Measurements from ENCODE around the gene PHAF1. TPM values are rescaled to one million over a fixed set of nuclear protein-coding genes. Genes with fewer than 3 reads are reported as not detected.

Gene PHAF1
- total and polyA plus RNA-seq, 2 of the 8 experiments (the other 6 are each of a cell fraction or from before 2014, with no cell fraction given) = 18.6 to 26.4 TPM

DNA sequence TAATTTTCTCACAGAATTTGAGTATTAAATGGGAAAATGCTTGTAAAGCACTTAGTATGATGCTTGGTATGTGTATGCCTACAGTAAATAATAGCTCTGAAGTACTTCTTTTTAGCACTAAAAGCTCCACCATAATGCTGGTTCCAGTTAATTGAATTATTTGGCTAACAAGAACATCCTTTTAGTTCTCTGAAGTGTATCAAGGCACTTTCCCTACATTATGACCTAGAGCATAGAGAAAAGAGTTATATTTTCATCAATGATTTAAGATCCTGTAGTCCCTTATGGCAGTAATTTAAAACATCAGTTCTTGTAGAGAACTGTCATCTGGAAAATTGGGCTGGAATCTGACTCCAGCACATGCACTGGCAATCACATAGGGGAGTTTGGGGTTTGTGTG, 21.9 kb upstream of the PHAF1 start:
- H3K23me2 ChIP-seq (ENCODE audit: low read depth, low read length) = no peaks in the 10 kb centered on the region
- CTCF ChIA-PET (ENCODE audit: partially characterized antibody) = interaction anchor here (1.1 to 1.5 kb wide), 3 partner anchors 14 to 109 kb away, joined by 3 to 6 read pairs (median 4); no protein-coding TSS in a partner anchor
- no peak overlapping the region for H2BK120ac ChIP-seq (replicated peaks; ENCODE audit: low read depth, low read length)
- H3K4me3 ChIP-seq (ENCODE audit: extremely low read depth in 1 of 4, insufficient read depth in 2 of 4, low read depth in 3 of 4, low read length in 4 of 4) = no peak overlapping the region
- no peak overlapping the region for H2BK20ac ChIP-seq (ENCODE audit: low read length)
- no peak overlapping the region for H3K9ac ChIP-seq (replicated peaks in 1 of 4; ENCODE audit: extremely low read depth in 1 of 4, low read depth in 3 of 4, low read length in 3 of 4)
- no peaks in the 10 kb centered on the region for H3K9me3 ChIP-seq (ENCODE audit: insufficient read depth in 2 of 2, low read depth in 1 of 2, low read length in 1 of 2)
- H4K8ac ChIP-seq (ENCODE audit: extremely low read depth, insufficient read depth, low read length) = no peak overlapping the region
- H3K18ac ChIP-seq (ENCODE audit: extremely low read depth, low read length) = no peak overlapping the region
- H3K27me3 ChIP-seq (replicated peaks in 1 of 4; ENCODE audit: control insufficient read depth in 3 of 4, extremely low read depth in 1 of 4, insufficient read depth in 3 of 4, low read length in 3 of 4) = no peaks in the 10 kb centered on the region
- no peak overlapping the region for H4K91ac ChIP-seq (replicated peaks; ENCODE audit: insufficient read length, low read length)
- no peak for FAIRE-seq
- no peaks in the 10 kb centered on the region for H3K79me1 ChIP-seq (ENCODE audit: low read depth, low read length)
- peaks cover 0 to 2% of the 10 kb centered on the region in 2 experiments for H4K20me1 ChIP-seq (replicated peaks in 1 of 2; ENCODE audit: control insufficient read depth in 1 of 2, insufficient read depth in 2 of 2, low read length in 2 of 2)
- H2BK12ac ChIP-seq (ENCODE audit: low read depth, low read length) = no peak overlapping the region
- H2BK5ac ChIP-seq (ENCODE audit: low read depth, low read length) = no peak overlapping the region
- no peak overlapping the region for H3K27ac ChIP-seq (ENCODE audit: low read depth, low read length)
- TF ChIP-seq MAFK (IDR thresholded peaks at IDR 0.05; ENCODE audit: low read depth, low read length) (no peak), CTBP2 (IDR thresholded peaks at IDR 0.05; ENCODE audit: borderline replicate concordance, insufficient read depth, insufficient read length, low read length) (no peak), NRF1 (IDR thresholded peaks at IDR 0.05; ENCODE audit: low read depth, low read length) (no peak), TAF1 (IDR thresholded peaks at IDR 0.05; ENCODE audit: low read depth, low read length) (no peak), ZNF274 (IDR thresholded peaks at IDR 0.05; ENCODE audit: borderline replicate concordance, extremely low read depth, low read length) (no peak), RBBP5 (IDR thresholded peaks at IDR 0.05; ENCODE audit: borderline replicate concordance, low read depth, low read length) (no peak), SP2 (IDR thresholded peaks at IDR 0.05; ENCODE audit: low read length) (no peak), RFX5 (IDR thresholded peaks at IDR 0.05; ENCODE audit: borderline replicate concordance, low read depth, low read length) (no peak)
- H2AK5ac ChIP-seq (ENCODE audit: low read depth, low read length) = no peak overlapping the region
- no peak overlapping the region for H2AFZ ChIP-seq (ENCODE audit: low read length)
- no peak for DNase-seq (ENCODE audit: low read depth in 1 of 2, low spot score in 2 of 2)
- no peaks in the 10 kb centered on the region for H3K79me2 ChIP-seq (ENCODE audit: control insufficient read depth in 1 of 2, insufficient read depth in 2 of 2, low read length in 2 of 2)
- H2BK15ac ChIP-seq (ENCODE audit: low read length) = no peak overlapping the region
- H3K56ac ChIP-seq (replicated peaks; ENCODE audit: insufficient read length, low read depth, low read length) = no peak overlapping the region
- POLR2A ChIA-PET (ENCODE audit: partially characterized antibody) = no interaction called here
- H3K4me2 ChIP-seq (ENCODE audit: insufficient read depth in 1 of 2, low read depth in 2 of 2, low read length in 2 of 2) = no peak overlapping the region
- no peak overlapping the region for H3K23ac ChIP-seq (ENCODE audit: insufficient read length)
- H3K4ac ChIP-seq (replicated peaks; ENCODE audit: insufficient read length, low read depth, low read length) = no peak overlapping the region
- no peak overlapping the region for H4K5ac ChIP-seq (ENCODE audit: insufficient read length, low read depth, low read length)
- no peaks in the 10 kb centered on the region for H3K4me1 ChIP-seq (replicated peaks in 1 of 4; ENCODE audit: control insufficient read depth in 3 of 4, insufficient read depth in 4 of 4, low read length in 3 of 4)
- H3K36me3 ChIP-seq (ENCODE audit: control insufficient read depth in 2 of 4, insufficient read depth in 4 of 4, low read length in 3 of 4) = no peaks in the 10 kb centered on the region
- no peak overlapping the region for H3K14ac ChIP-seq (ENCODE audit: insufficient read length)

All from H1 (cell line).